ENCODE data around the gene B4GALT5. TPM values are rescaled to one million over a fixed set of nuclear protein-coding genes. Genes with fewer than 3 reads are reported as not detected.

B4GALT5 gene
- total RNA-seq, 2 donors from 2014 or later, result 34.5 to 56.2 TPM

GRCh38 chr20:49594143-49594930, 119.3 kb downstream of the B4GALT5 start:
- TF ChIP-seq CTCF (IDR thresholded peaks at IDR 0.05), result no peak

GRCh38 chr20:49593466-49594142, 120.1 kb downstream of the B4GALT5 start:
- Histone ChIP-seq H3K27me3 (no peaks in the 10 kb centered on the region), H3K4me1 (no peaks in the 10 kb centered on the region), H3K36me3 (no peaks in the 10 kb centered on the region), H3K9me3 (no peaks in the 10 kb centered on the region), H3K9ac (ENCODE audit: low read depth in 2 of 2, low read length in 2 of 2) (no peak overlapping the region), H3K4me3 (no peak overlapping the region), H3K27ac (peak overlapping the region; percentile 20)
- intact Hi-C loops (cut with DNase I), result no loop called here
- no peak for TF ChIP-seq CTCF (IDR thresholded peaks at IDR 0.05)
- no peak for DNase-seq

More at GRCh38 chr20:49594143-49594930, 119.3 kb downstream of the B4GALT5 start:
- Histone ChIP-seq H3K4me3 (no peak overlapping the region), H3K9me3 (no peaks in the 10 kb centered on the region), H3K27ac (no peak overlapping the region), H3K27me3 (no peaks in the 10 kb centered on the region), H3K4me1 (no peaks in the 10 kb centered on the region), H3K36me3 (no peaks in the 10 kb centered on the region), H3K9ac (ENCODE audit: low read depth in 2 of 2, low read length in 2 of 2) (peak overlapping the region in 1 of 2 donors; percentile 1)
- intact Hi-C loops (cut with DNase I), result no loop called here
- no peak for DNase-seq

GRCh38 chr20:49592120-49592519, 121.6 kb downstream of the B4GALT5 start:
- H3K9ac ChIP-seq (ENCODE audit: low read depth in 2 of 2, low read length in 2 of 2), result no peak overlapping the region
- no peak overlapping the region for H3K4me3 ChIP-seq
- no peaks in the 10 kb centered on the region for H3K4me1 ChIP-seq
- no peak for DNase-seq
- no peaks in the 10 kb centered on the region for H3K36me3 ChIP-seq
- no peaks in the 10 kb centered on the region for H3K27me3 ChIP-seq
- no peak overlapping the region for H3K27ac ChIP-seq
- no peak for TF ChIP-seq CTCF (IDR thresholded peaks at IDR 0.05)
- intact Hi-C loops (cut with DNase I), result no loop called here
- no peaks in the 10 kb centered on the region for H3K9me3 ChIP-seq

GRCh38 chr20:49591217-49591865, 122.3 kb downstream of the B4GALT5 start:
- no peaks in the 10 kb centered on the region for H3K36me3 ChIP-seq
- TF ChIP-seq CTCF (IDR thresholded peaks at IDR 0.05), result no peak
- intact Hi-C loops (cut with DNase I), result no loop called here
- H3K27me3 ChIP-seq, result no peaks in the 10 kb centered on the region
- H3K9ac ChIP-seq (ENCODE audit: low read depth in 2 of 2, low read length in 2 of 2), result no peak overlapping the region
- no peak overlapping the region for H3K27ac ChIP-seq
- H3K4me1 ChIP-seq, result no peaks in the 10 kb centered on the region
- H3K9me3 ChIP-seq, result no peaks in the 10 kb centered on the region
- H3K4me3 ChIP-seq, result no peak overlapping the region
- no peak for DNase-seq

GRCh38 chr20:49590163-49591017, 123.3 kb downstream of the B4GALT5 start:
- no peak for DNase-seq
- TF ChIP-seq CTCF (IDR thresholded peaks at IDR 0.05), result no peak

More at GRCh38 chr20:49590163-49591017, 123.3 kb downstream of the B4GALT5 start:
- H3K27ac ChIP-seq, result no peak overlapping the region
- no peaks in the 10 kb centered on the region for H3K9me3 ChIP-seq
- H3K4me1 ChIP-seq, result no peaks in the 10 kb centered on the region
- intact Hi-C loops (cut with DNase I), result no loop called here
- no peak overlapping the region for H3K4me3 ChIP-seq
- H3K27me3 ChIP-seq, result no peaks in the 10 kb centered on the region
- H3K9ac ChIP-seq (ENCODE audit: low read depth in 2 of 2, low read length in 2 of 2), result no peak overlapping the region
- H3K36me3 ChIP-seq, result no peaks in the 10 kb centered on the region
